ENCODE results near the gene VASH1.
"Not testable (repeated sequence)": the region's sequence is repeated elsewhere in the genome, so short reads cannot be mapped to it uniquely, and the experiment has no call there.

The VASH1 gene

GRCh38 chr14:76717508-76718290 lies 43.6 kb upstream of the VASH1 start:
- Histone ChIP-seq H3K4me3 (ENCODE audit: control insufficient read depth in 1 of 7, extremely low read depth in 1 of 7, insufficient read depth in 4 of 7, low read depth in 2 of 7, low read length in 6 of 7) (no peak overlapping the region), H3K27ac (ENCODE audit: insufficient read depth in 1 of 2, low read depth in 1 of 2, low read length in 2 of 2, poor library complexity in 1 of 2, severe bottlenecking in 2 of 2) (no peak overlapping the region), H3K36me3 (ENCODE audit: control insufficient read depth in 4 of 4, insufficient read depth in 4 of 4, low read length in 3 of 4) (no peaks in the 10 kb centered on the region), H3K4me1 (ENCODE audit: control extremely low read depth in 1 of 4, control insufficient read depth in 4 of 4, insufficient read depth in 4 of 4, low read length in 3 of 4) (peaks cover 0 to 10% (median 2%) of the 10 kb centered on the region in 4 experiments), H3K27me3 (replicated peaks in 2 of 5; ENCODE audit: control insufficient read depth in 4 of 5, insufficient read depth in 5 of 5, low read length in 4 of 5) (no peaks in the 10 kb centered on the region), H3K9me3 (ENCODE audit: control extremely low read depth in 1 of 5, control insufficient read depth in 4 of 5, insufficient read depth in 2 of 5, low read depth in 1 of 5, low read length in 4 of 5) (peaks cover 0 to 9% (median 0%) of the 10 kb centered on the region in 5 experiments)
- DNase-seq: no peak
- 90% methylated on average over 8 of the region's 9 CpGs for WGBS (ENCODE audit: insufficient coverage)
- ChIA-PET CTCF (interaction anchor here (1.2 to 18.2 kb wide), 4 partner anchors 8 to 66 kb away, joined by 3 to 520 read pairs (median 64); no protein-coding TSS in a partner anchor), POLR2A (no interaction called here)

- no peak for DNase-seq
- H3K9me3 ChIP-seq (ENCODE audit: control extremely low read depth in 1 of 5, control insufficient read depth in 4 of 5, insufficient read depth in 2 of 5, low read depth in 1 of 5, low read length in 4 of 5): peaks cover 0 to 9% (median 0%) of the 10 kb centered on the region in 5 experiments
- peaks cover 0 to 10% (median 2%) of the 10 kb centered on the region in 4 experiments for H3K4me1 ChIP-seq (ENCODE audit: control extremely low read depth in 1 of 4, control insufficient read depth in 4 of 4, insufficient read depth in 4 of 4, low read length in 3 of 4)
- no peaks in the 10 kb centered on the region for H3K36me3 ChIP-seq (ENCODE audit: control insufficient read depth in 4 of 4, insufficient read depth in 4 of 4, low read length in 3 of 4)
- CTCF ChIA-PET: interaction anchor here (1.3 to 18.2 kb wide), 3 partner anchors 8 to 65 kb away, joined by 3 to 520 read pairs (median 3); no protein-coding TSS in a partner anchor
- POLR2A ChIA-PET: no interaction called here
- H3K27ac ChIP-seq (ENCODE audit: insufficient read depth in 1 of 2, low read depth in 1 of 2, low read length in 2 of 2, poor library complexity in 1 of 2, severe bottlenecking in 2 of 2): no peak overlapping the region
- 93% methylated on average over 2 of the region's 6 CpGs for WGBS (ENCODE audit: insufficient coverage)
- no peaks in the 10 kb centered on the region for H3K27me3 ChIP-seq (replicated peaks in 2 of 5; ENCODE audit: control insufficient read depth in 4 of 5, insufficient read depth in 5 of 5, low read length in 4 of 5)
- no peak overlapping the region for H3K4me3 ChIP-seq (ENCODE audit: control insufficient read depth in 1 of 7, extremely low read depth in 1 of 7, insufficient read depth in 4 of 7, low read depth in 2 of 7, low read length in 6 of 7)
Measured at GRCh38 chr14:76718306-76719040, 42.8 kb upstream of the VASH1 start.

- no peaks in the 10 kb centered on the region for H3K27me3 ChIP-seq (replicated peaks in 2 of 5; ENCODE audit: control insufficient read depth in 4 of 5, insufficient read depth in 5 of 5, low read length in 4 of 5)
- H3K9me3 ChIP-seq (ENCODE audit: control extremely low read depth in 1 of 5, control insufficient read depth in 4 of 5, insufficient read depth in 2 of 5, low read depth in 1 of 5, low read length in 4 of 5): peaks cover 0 to 9% (median 0%) of the 10 kb centered on the region in 5 experiments
- DNase-seq: no peak
- no peak overlapping the region for H3K27ac ChIP-seq (ENCODE audit: insufficient read depth in 1 of 2, low read depth in 1 of 2, low read length in 2 of 2, poor library complexity in 1 of 2, severe bottlenecking in 2 of 2)
- ChIA-PET POLR2A (no interaction called here), CTCF (interaction anchor here (1.7 to 18.2 kb wide), 2 partner anchors 9 to 64 kb away, joined by 3 to 520 read pairs; no protein-coding TSS in a partner anchor)
- no peaks in the 10 kb centered on the region for H3K36me3 ChIP-seq (ENCODE audit: control insufficient read depth in 4 of 4, insufficient read depth in 4 of 4, low read length in 3 of 4)
- no peak overlapping the region for H3K4me3 ChIP-seq (ENCODE audit: control insufficient read depth in 1 of 7, extremely low read depth in 1 of 7, insufficient read depth in 4 of 7, low read depth in 2 of 7, low read length in 6 of 7)
- H3K4me1 ChIP-seq (ENCODE audit: control extremely low read depth in 1 of 4, control insufficient read depth in 4 of 4, insufficient read depth in 4 of 4, low read length in 3 of 4): peaks cover 0 to 10% (median 2%) of the 10 kb centered on the region in 4 experiments
- WGBS (ENCODE audit: insufficient coverage): 96% methylated on average over 7 of the region's 9 CpGs
Measured at GRCh38 chr14:76719666-76720065, 41.6 kb upstream of the VASH1 start.

GRCh38 chr14:76720382-76720813 lies 40.9 kb upstream of the VASH1 start:
- peaks cover 0 to 9% (median 0%) of the 10 kb centered on the region in 5 experiments for H3K9me3 ChIP-seq (ENCODE audit: control extremely low read depth in 1 of 5, control insufficient read depth in 4 of 5, insufficient read depth in 2 of 5, low read depth in 1 of 5, low read length in 4 of 5)
- POLR2A ChIA-PET: no interaction called here
- H3K27ac ChIP-seq (ENCODE audit: insufficient read depth in 1 of 2, low read depth in 1 of 2, low read length in 2 of 2, poor library complexity in 1 of 2, severe bottlenecking in 2 of 2): no peak overlapping the region
- H3K27me3 ChIP-seq (replicated peaks in 2 of 5; ENCODE audit: control insufficient read depth in 4 of 5, insufficient read depth in 5 of 5, low read length in 4 of 5): peaks cover 0 to 2% (median 0%) of the 10 kb centered on the region in 5 experiments
- 66% methylated on average over 3 of the region's 3 CpGs for WGBS (ENCODE audit: insufficient coverage)
- CTCF ChIA-PET: interaction anchor here (1.4 to 18.2 kb wide), 3 partner anchors 10 to 63 kb away, joined by 3 to 520 read pairs (median 3); no protein-coding TSS in a partner anchor
- no peaks in the 10 kb centered on the region for H3K36me3 ChIP-seq (ENCODE audit: control insufficient read depth in 4 of 4, insufficient read depth in 4 of 4, low read length in 3 of 4)
- peaks cover 0 to 10% (median 2%) of the 10 kb centered on the region in 4 experiments for H3K4me1 ChIP-seq (ENCODE audit: control extremely low read depth in 1 of 4, control insufficient read depth in 4 of 4, insufficient read depth in 4 of 4, low read length in 3 of 4)
- no peak for DNase-seq
- no peak overlapping the region for H3K4me3 ChIP-seq (ENCODE audit: control insufficient read depth in 1 of 7, extremely low read depth in 1 of 7, insufficient read depth in 4 of 7, low read depth in 2 of 7, low read length in 6 of 7)

GRCh38 chr14:76721506-76721905 lies 39.8 kb upstream of the VASH1 start:
- WGBS (ENCODE audit: insufficient coverage): 100% methylated on average over 3 of the region's 11 CpGs
- not testable (repeated sequence) for H3K27ac ChIP-seq (ENCODE audit: insufficient read depth in 1 of 2, low read depth in 1 of 2, low read length in 2 of 2, poor library complexity in 1 of 2, severe bottlenecking in 2 of 2); DNase-seq; H3K36me3 ChIP-seq (ENCODE audit: control insufficient read depth in 4 of 4, insufficient read depth in 4 of 4, low read length in 3 of 4); H3K9me3 ChIP-seq (ENCODE audit: control extremely low read depth in 1 of 5, control insufficient read depth in 4 of 5, insufficient read depth in 2 of 5, low read depth in 1 of 5, low read length in 4 of 5); H3K4me3 ChIP-seq (ENCODE audit: control insufficient read depth in 1 of 7, extremely low read depth in 1 of 7, insufficient read depth in 4 of 7, low read depth in 2 of 7, low read length in 6 of 7); H3K27me3 ChIP-seq (replicated peaks in 2 of 5; ENCODE audit: control insufficient read depth in 4 of 5, insufficient read depth in 5 of 5, low read length in 4 of 5)
- CTCF ChIA-PET: interaction anchor here (0.6 to 18.2 kb wide), 4 partner anchors 11 to 89 kb away, joined by 3 to 520 read pairs (median 6); no protein-coding TSS in a partner anchor
- POLR2A ChIA-PET: interaction anchor here (0.8 kb wide), 1 partner anchor 38 kb away, joined by 3 read pairs; no protein-coding TSS in a partner anchor
- H3K4me1 ChIP-seq (ENCODE audit: control extremely low read depth in 1 of 4, control insufficient read depth in 4 of 4, insufficient read depth in 4 of 4, low read length in 3 of 4): peaks cover 0 to 10% (median 2%) of the 10 kb centered on the region in 4 experiments

- Histone ChIP-seq H3K4me3 (ENCODE audit: control insufficient read depth in 1 of 7, extremely low read depth in 1 of 7, insufficient read depth in 4 of 7, low read depth in 2 of 7, low read length in 6 of 7) (no peak overlapping the region), H3K9me3 (ENCODE audit: control extremely low read depth in 1 of 5, control insufficient read depth in 4 of 5, insufficient read depth in 2 of 5, low read depth in 1 of 5, low read length in 4 of 5) (peaks cover 0 to 1% (median 0%) of the 10 kb centered on the region in 5 experiments), H3K27ac (ENCODE audit: insufficient read depth in 1 of 2, low read depth in 1 of 2, low read length in 2 of 2, poor library complexity in 1 of 2, severe bottlenecking in 2 of 2) (no peak overlapping the region), H3K4me1 (ENCODE audit: control extremely low read depth in 1 of 4, control insufficient read depth in 4 of 4, insufficient read depth in 4 of 4, low read length in 3 of 4) (peaks cover 0 to 7% (median 2%) of the 10 kb centered on the region in 4 experiments), H3K27me3 (replicated peaks in 2 of 5; ENCODE audit: control insufficient read depth in 4 of 5, insufficient read depth in 5 of 5, low read length in 4 of 5) (peaks cover 0 to 2% (median 0%) of the 10 kb centered on the region in 5 experiments), H3K36me3 (ENCODE audit: control insufficient read depth in 4 of 4, insufficient read depth in 4 of 4, low read length in 3 of 4) (no peaks in the 10 kb centered on the region)
- ChIA-PET CTCF (interaction anchor here (0.6 to 2.2 kb wide), 4 partner anchors 9 to 17 kb away, joined by 3 to 9 read pairs (median 3); no protein-coding TSS in a partner anchor), POLR2A (no interaction called here)
- WGBS (ENCODE audit: insufficient coverage): 97% methylated on average over 6 of the region's 8 CpGs
- DNase-seq: no peak
Measured at GRCh38 chr14:76724651-76725550, 36.4 kb upstream of the VASH1 start.

Data from common myeloid progenitor, CD34-positive (primary cell).